NT2/D1 (cell line): ENCODE measurements around the gene CUL3.

Experiments
- SUZ12 ChIP-seq: IDR thresholded peaks from 2 replicates; pipeline ENCODE4 v1.6.1; 2011; ENCODE audit not compliant: insufficient read length, insufficient read depth; ENCODE audit errors: extremely low read depth
- YY1 ChIP-seq: IDR thresholded peaks from 2 replicates; pipeline ENCODE4 v1.6.1; 2011; ENCODE audit not compliant: insufficient read length, insufficient read depth

GRCh38 chr2:224596289-224596688 is 11.1 kb upstream of the CUL3 start:
- no peak for TF ChIP-seq YY1
- TF ChIP-seq SUZ12 = no peak
